ENCODE results near the gene KCTD20. TPM values are rescaled to one million over a fixed set of nuclear protein-coding genes. Genes with fewer than 3 reads are reported as not detected.
A peak's percentile ranks its signal among the peaks of the same experiment; 100 is the strongest.

KCTD20 gene
- 35.6 TPM for total RNA-seq
- polyA plus RNA-seq (ENCODE audit: insufficient read depth, low read depth, low replicate concordance) = 11.5 TPM
- long read RNA-seq, donor 1, full-length matches to known transcripts = 8 of 19 reads
- long read RNA-seq, donor 1, partial matches to known transcripts = 11 of 19 reads
- long read RNA-seq, donor 1, other reads (novel, unspliced or antisense) = 0 of 19 reads
- long read RNA-seq, donor 2, full-length matches to known transcripts = 11 of 11 reads
- long read RNA-seq, donor 2, partial matches to known transcripts = 0 of 11 reads
- long read RNA-seq, donor 2, other reads (novel, unspliced or antisense) = 0 of 11 reads
- long read RNA-seq, donor 3, full-length matches to known transcripts = 8 of 8 reads
- long read RNA-seq, donor 3, partial matches to known transcripts = 0 of 8 reads
- long read RNA-seq, donor 3, other reads (novel, unspliced or antisense) = 0 of 8 reads
- long read RNA-seq, donor 4, full-length matches to known transcripts = 8 of 8 reads
- long read RNA-seq, donor 4, partial matches to known transcripts = 0 of 8 reads
- long read RNA-seq, donor 4, other reads (novel, unspliced or antisense) = 0 of 8 reads
- long read RNA-seq, donor 5, full-length matches to known transcripts = 1 of 1 reads
- long read RNA-seq, donor 5, partial matches to known transcripts = 0 of 1 reads
- long read RNA-seq, donor 5, other reads (novel, unspliced or antisense) = 0 of 1 reads
- long read RNA-seq, donor 6, full-length matches to known transcripts = 2 of 2 reads
- long read RNA-seq, donor 6, partial matches to known transcripts = 0 of 2 reads
- long read RNA-seq, donor 6, other reads (novel, unspliced or antisense) = 0 of 2 reads
- long read RNA-seq, donor 7, full-length matches to known transcripts = 12 of 24 reads
- long read RNA-seq, donor 7, partial matches to known transcripts = 4 of 24 reads
- long read RNA-seq, donor 7, other reads (novel, unspliced or antisense) = 8 of 24 reads
- long read RNA-seq, donor 8, full-length matches to known transcripts = 8 of 8 reads
- long read RNA-seq, donor 8, partial matches to known transcripts = 0 of 8 reads
- long read RNA-seq, donor 8, other reads (novel, unspliced or antisense) = 0 of 8 reads
- long read RNA-seq, donor 9, full-length matches to known transcripts = 3 of 3 reads
- long read RNA-seq, donor 9, partial matches to known transcripts = 0 of 3 reads
- long read RNA-seq, donor 9, other reads (novel, unspliced or antisense) = 0 of 3 reads
- long read RNA-seq, donor 10, full-length matches to known transcripts = 4 of 16 reads
- long read RNA-seq, donor 10, partial matches to known transcripts = 12 of 16 reads
- long read RNA-seq, donor 10, other reads (novel, unspliced or antisense) = 0 of 16 reads

GRCh38 chr6:36442671-36443470 lies at the start of gene KCTD20, which contains the start of gene PXT1:
KCTD20 (plus strand) TSS chr6:36443000; CDS start chr6:36470098, 27,098 bp downstream.
PXT1 (minus strand) TSS chr6:36442854; CDS start chr6:36426082, 16,772 bp downstream.
- Histone ChIP-seq H3K4me1 (ENCODE audit: control insufficient read depth in 2 of 3, insufficient read depth in 2 of 3, low read depth in 1 of 3, low read length in 3 of 3) (peaks cover 0 to 16% (median 10%) of the 10 kb centered on the region in 3 donors), H3K27ac (ENCODE audit: low read depth in 2 of 2, low read length in 2 of 2) (peak within 1 kb of the TSS; percentile 97), H3K36me3 (ENCODE audit: control insufficient read depth in 2 of 3, insufficient read depth in 3 of 3, low read length in 3 of 3) (no peaks in the 10 kb centered on the region), H3K9me3 (ENCODE audit: control insufficient read depth in 2 of 3, insufficient read depth in 1 of 3, low read length in 3 of 3) (no peaks in the 10 kb centered on the region), H3K9ac (ENCODE audit: low read length in 3 of 3) (peak within 1 kb of the TSS; percentile 81 to 89 (median 83)), H3K27me3 (ENCODE audit: control insufficient read depth, insufficient read depth, low read length) (no peaks in the 10 kb centered on the region), H3K4me3 (ENCODE audit: low read length in 3 of 3) (peak within 1 kb of the TSS; percentile 83 to 96 (median 92))
- peak; percentile 91 to 97 (median 94) for DNase-seq
- intact Hi-C loops (cut with DNase I) = no loop called here
- no peak for FAIRE-seq
- no peak for TF ChIP-seq CTCF (IDR thresholded peaks at IDR 0.05; ENCODE audit: borderline replicate concordance, extremely low read depth, insufficient read depth)

DNA sequence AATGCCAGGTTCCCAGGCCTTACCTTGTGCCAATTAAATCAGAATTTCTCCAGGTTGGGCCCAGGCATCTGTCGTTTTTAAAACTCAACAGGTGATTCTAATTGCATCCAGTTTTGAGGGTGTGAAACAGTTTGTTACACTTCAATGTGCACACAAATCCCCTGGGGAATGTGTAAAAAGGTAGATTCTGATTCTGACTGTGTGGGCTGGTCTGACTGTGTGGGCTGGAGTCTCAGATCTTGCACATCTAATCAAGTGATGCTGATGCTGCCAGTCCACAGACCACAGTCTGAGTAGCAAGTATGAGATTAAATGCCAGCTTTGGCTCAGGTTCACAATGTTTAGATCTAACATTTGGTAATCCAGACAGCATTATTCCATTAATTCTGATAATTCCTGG lies 42.8 kb upstream of the KCTD20 start:
- FAIRE-seq (no peak), DNase-seq (no peak)
- Histone ChIP-seq H3K27ac (ENCODE audit: low read depth in 2 of 2, low read length in 2 of 2) (no peak overlapping the region), H3K9me3 (ENCODE audit: control insufficient read depth in 2 of 3, insufficient read depth in 1 of 3, low read length in 3 of 3) (no peaks in the 10 kb centered on the region), H3K36me3 (ENCODE audit: control insufficient read depth in 2 of 3, insufficient read depth in 3 of 3, low read length in 3 of 3) (no peaks in the 10 kb centered on the region), H3K27me3 (ENCODE audit: control insufficient read depth, insufficient read depth, low read length) (no peaks in the 10 kb centered on the region), H3K9ac (ENCODE audit: low read length in 3 of 3) (no peak overlapping the region), H3K4me3 (ENCODE audit: low read length in 3 of 3) (no peak overlapping the region), H3K4me1 (ENCODE audit: control insufficient read depth in 2 of 3, insufficient read depth in 2 of 3, low read depth in 1 of 3, low read length in 3 of 3) (no peaks in the 10 kb centered on the region)
- no peak for TF ChIP-seq CTCF (IDR thresholded peaks at IDR 0.05; ENCODE audit: borderline replicate concordance, extremely low read depth, insufficient read depth)
- intact Hi-C loops (cut with DNase I) = no loop called here

DNA sequence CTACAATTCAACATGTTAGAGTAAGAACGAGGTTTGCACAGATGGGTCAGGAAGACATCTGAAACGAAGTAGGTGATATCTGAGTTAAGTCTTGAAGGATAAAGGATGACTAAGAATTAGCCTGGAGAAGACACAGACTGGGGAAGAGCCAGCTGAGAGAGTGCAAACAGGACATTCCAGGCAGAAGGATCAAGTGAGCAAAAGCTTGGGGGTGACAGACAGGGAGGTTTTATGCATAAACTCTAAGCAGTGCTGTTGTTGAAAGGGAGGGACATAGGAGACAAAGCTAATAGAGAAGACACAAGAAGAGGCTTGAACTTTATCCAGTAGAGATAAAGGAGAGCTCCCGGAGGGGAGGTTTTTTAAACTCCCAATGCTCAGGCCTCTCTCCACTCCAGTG lies 40.3 kb upstream of the KCTD20 start:
- H3K27ac ChIP-seq (ENCODE audit: low read depth in 2 of 2, low read length in 2 of 2) = no peak overlapping the region
- no peaks in the 10 kb centered on the region for H3K4me1 ChIP-seq (ENCODE audit: control insufficient read depth in 2 of 3, insufficient read depth in 2 of 3, low read depth in 1 of 3, low read length in 3 of 3)
- intact Hi-C loops (cut with DNase I) = no loop called here
- H3K36me3 ChIP-seq (ENCODE audit: control insufficient read depth in 2 of 3, insufficient read depth in 3 of 3, low read length in 3 of 3) = no peaks in the 10 kb centered on the region
- H3K27me3 ChIP-seq (ENCODE audit: control insufficient read depth, insufficient read depth, low read length) = no peaks in the 10 kb centered on the region
- DNase-seq = no peak
- no peak overlapping the region for H3K4me3 ChIP-seq (ENCODE audit: low read length in 3 of 3)
- no peak overlapping the region for H3K9ac ChIP-seq (ENCODE audit: low read length in 3 of 3)
- no peak for TF ChIP-seq CTCF (IDR thresholded peaks at IDR 0.05; ENCODE audit: borderline replicate concordance, extremely low read depth, insufficient read depth)
- no peak for FAIRE-seq
- no peaks in the 10 kb centered on the region for H3K9me3 ChIP-seq (ENCODE audit: control insufficient read depth in 2 of 3, insufficient read depth in 1 of 3, low read length in 3 of 3)

Data from kidney (tissue), 22 donors.